Progenitor cell of endocrine pancreas (in vitro differentiated cells): ENCODE results near the gene MFGE8. TPM values are rescaled to one million over a fixed set of nuclear protein-coding genes. Genes with fewer than 3 reads are reported as not detected.

Source experiments
- DNase-seq: peaks from one replicate; pipeline ENCODE4 v3.0.0; 2021; ENCODE audit warnings: low spot score; ENCODE audit not compliant: unreplicated experiment
- H3K27ac Mint-ChIP-seq: 2 replicates; pipeline ENCODE4 v1.8.0; 2021; ENCODE audit warnings: mild to moderate bottlenecking, moderate library complexity, mixed read lengths
- H3K27me3 Mint-ChIP-seq: 2 replicates; pipeline ENCODE4 v1.8.0; 2021; ENCODE audit warnings: mixed read lengths
- H3K36me3 Mint-ChIP-seq: 2 replicates; pipeline ENCODE4 v1.8.0; 2022; ENCODE audit warnings: mixed read lengths; ENCODE audit not compliant: insufficient read depth
- H3K4me1 Mint-ChIP-seq: 2 replicates; pipeline ENCODE4 v1.8.0; 2021; ENCODE audit warnings: low read depth, mixed read lengths
- H3K4me3 Mint-ChIP-seq: 2 replicates; pipeline ENCODE4 v1.8.0; 2021; ENCODE audit warnings: low read depth, mild to moderate bottlenecking, moderate library complexity, mixed read lengths
- H3K9me3 Mint-ChIP-seq: 2 replicates; pipeline ENCODE4 v1.8.0; 2021; ENCODE audit warnings: low read depth, mixed read lengths
- CTCF ChIP-seq: fragments of 200-600 bp; sonication (generic); IDR thresholded peaks from one replicate; pipeline ENCODE4 v1.5.0; 2021; ENCODE audit warnings: antibody characterized with exemption, mild to moderate bottlenecking; ENCODE audit not compliant: unreplicated experiment
- total RNA-seq: library from RNA; stranded (reverse); gene quantifications from 2 replicates; pipeline ENCODE4 v1.2.1, GENCODE V29; 2021

The MFGE8 gene
- total RNA-seq, 1 donor from 2014 or later, result 297 TPM

- Mint-ChIP-seq H3K36me3 (no peaks in the 10 kb centered on the region), H3K27me3 (peaks cover 13% of the 10 kb centered on the region), H3K4me3 (no peak overlapping the region), H3K9me3 (no peaks in the 10 kb centered on the region), H3K4me1 (no peaks in the 10 kb centered on the region), H3K27ac (no peak overlapping the region)
- DNase-seq, result no peak
- TF ChIP-seq CTCF, result no peak
These were observed 41.9 kb downstream of the MFGE8 start for GRCh38 chr15:88871313-88871712.

GRCh38 chr15:88866295-88866881 is 46.8 kb downstream of the MFGE8 start:
- no peak for TF ChIP-seq CTCF
- Mint-ChIP-seq H3K9me3 (peaks cover 3% of the 10 kb centered on the region), H3K36me3 (no peaks in the 10 kb centered on the region), H3K4me3 (no peak overlapping the region), H3K4me1 (no peaks in the 10 kb centered on the region), H3K27me3 (peaks cover 10% of the 10 kb centered on the region), H3K27ac (no peak overlapping the region)
- no peak for DNase-seq

GRCh38 chr15:88865498-88866099 is 47.6 kb downstream of the MFGE8 start:
- TF ChIP-seq CTCF, result no peak
- peaks cover 10% of the 10 kb centered on the region for H3K27me3 Mint-ChIP-seq
- H3K9me3 Mint-ChIP-seq, result peaks cover 3% of the 10 kb centered on the region
- DNase-seq, result no peak
- H3K27ac Mint-ChIP-seq, result no peak overlapping the region
- H3K4me3 Mint-ChIP-seq, result no peak overlapping the region
- no peaks in the 10 kb centered on the region for H3K4me1 Mint-ChIP-seq
- H3K36me3 Mint-ChIP-seq, result no peaks in the 10 kb centered on the region

GRCh38 chr15:88864861-88865497 is 48.2 kb downstream of the MFGE8 start:
- no peak for TF ChIP-seq CTCF
- H3K4me1 Mint-ChIP-seq, result no peaks in the 10 kb centered on the region
- no peaks in the 10 kb centered on the region for H3K36me3 Mint-ChIP-seq
- H3K27ac Mint-ChIP-seq, result no peak overlapping the region
- H3K4me3 Mint-ChIP-seq, result no peak overlapping the region
- H3K27me3 Mint-ChIP-seq, result peaks cover 10% of the 10 kb centered on the region
- no peak for DNase-seq
- peaks cover 3% of the 10 kb centered on the region for H3K9me3 Mint-ChIP-seq

- no peak overlapping the region for H3K27ac Mint-ChIP-seq
- no peak for TF ChIP-seq CTCF
- H3K4me1 Mint-ChIP-seq, result no peaks in the 10 kb centered on the region
- no peak for DNase-seq
- H3K4me3 Mint-ChIP-seq, result no peak overlapping the region
- peaks cover 3% of the 10 kb centered on the region for H3K9me3 Mint-ChIP-seq
- H3K36me3 Mint-ChIP-seq, result no peaks in the 10 kb centered on the region
- H3K27me3 Mint-ChIP-seq, result peaks cover 12% of the 10 kb centered on the region
These were observed 49.8 kb downstream of the MFGE8 start for GRCh38 chr15:88863412-88863811.
